ENCODE results near the gene SLC7A5. TPM values are rescaled to one million over a fixed set of nuclear protein-coding genes. Genes with fewer than 3 reads are reported as not detected.
"Not testable (repeated sequence)": the region's sequence is repeated elsewhere in the genome, so short reads cannot be mapped to it uniquely, and the experiment has no call there.

Gene SLC7A5
- total RNA-seq, 2 donors from 2014 or later, result 3.3 to 232 TPM

DNA sequence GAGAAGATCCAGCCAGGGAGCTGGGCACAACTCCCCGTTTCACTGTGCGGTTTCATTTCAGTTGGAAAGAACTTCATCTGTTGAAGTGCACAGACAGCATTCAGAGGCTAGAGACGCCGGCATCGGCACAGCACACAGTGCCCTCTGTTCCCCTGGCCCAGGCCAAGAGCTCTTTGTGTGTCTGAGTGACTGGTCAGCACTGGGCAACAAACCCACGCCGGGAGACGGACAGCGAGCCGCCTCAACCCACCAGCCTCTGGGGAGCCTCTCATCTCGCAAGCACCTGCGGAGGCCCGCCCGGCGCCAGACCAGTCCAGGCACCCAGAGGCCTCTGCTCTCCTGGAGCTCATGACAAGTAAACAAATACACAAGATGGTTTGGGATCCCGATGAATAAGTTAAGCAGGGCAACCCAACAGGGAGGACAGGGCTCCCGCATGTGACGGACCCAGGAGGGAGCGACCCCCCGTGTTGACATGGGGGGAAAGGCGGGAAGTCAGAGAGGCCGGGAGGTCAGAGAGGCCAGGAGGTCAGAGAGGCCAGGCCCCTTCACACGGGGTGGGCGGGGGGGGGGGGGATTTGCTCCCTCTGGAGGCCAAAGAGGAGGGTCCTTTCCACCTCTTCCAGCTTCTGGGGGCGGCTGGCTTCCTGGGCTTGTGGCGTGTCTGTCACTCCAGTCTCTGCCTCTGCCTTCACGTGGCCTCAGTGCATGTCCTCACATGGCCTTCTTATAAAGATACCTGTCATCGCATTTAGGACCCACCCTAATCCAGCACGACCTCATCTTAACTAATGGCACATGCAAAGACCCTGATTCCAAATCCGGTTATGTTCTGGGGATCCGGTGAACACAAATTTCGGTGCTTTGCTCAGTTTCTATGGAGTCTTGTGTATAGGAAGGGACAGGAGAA lies 77.8 kb downstream of the SLC7A5 start:
- H3K36me3 ChIP-seq, result no peaks in the 10 kb centered on the region
- intact Hi-C loops (cut with DNase I), result loop anchor here (5.0 kb wide), 1 partner anchor 61 kb away; no protein-coding TSS in a partner anchor
- no peaks in the 10 kb centered on the region for H3K27me3 ChIP-seq (replicated peaks; ENCODE audit: insufficient read depth)
- TF ChIP-seq POLR2A (IDR thresholded peaks at IDR 0.05) (no peak), POLR2AphosphoS5 (IDR thresholded peaks at IDR 0.05) (no peak)
- H3K4me3 ChIP-seq, result no peak overlapping the region
- 78% methylated on average over 30 of the region's 32 CpGs for WGBS
- DNase-seq (ENCODE audit: low spot score), result no peak
- no peaks in the 10 kb centered on the region for H3K9me3 ChIP-seq
- H3K27ac ChIP-seq, result no peak overlapping the region
- H3K4me1 ChIP-seq (replicated peaks), result no peaks in the 10 kb centered on the region

DNA sequence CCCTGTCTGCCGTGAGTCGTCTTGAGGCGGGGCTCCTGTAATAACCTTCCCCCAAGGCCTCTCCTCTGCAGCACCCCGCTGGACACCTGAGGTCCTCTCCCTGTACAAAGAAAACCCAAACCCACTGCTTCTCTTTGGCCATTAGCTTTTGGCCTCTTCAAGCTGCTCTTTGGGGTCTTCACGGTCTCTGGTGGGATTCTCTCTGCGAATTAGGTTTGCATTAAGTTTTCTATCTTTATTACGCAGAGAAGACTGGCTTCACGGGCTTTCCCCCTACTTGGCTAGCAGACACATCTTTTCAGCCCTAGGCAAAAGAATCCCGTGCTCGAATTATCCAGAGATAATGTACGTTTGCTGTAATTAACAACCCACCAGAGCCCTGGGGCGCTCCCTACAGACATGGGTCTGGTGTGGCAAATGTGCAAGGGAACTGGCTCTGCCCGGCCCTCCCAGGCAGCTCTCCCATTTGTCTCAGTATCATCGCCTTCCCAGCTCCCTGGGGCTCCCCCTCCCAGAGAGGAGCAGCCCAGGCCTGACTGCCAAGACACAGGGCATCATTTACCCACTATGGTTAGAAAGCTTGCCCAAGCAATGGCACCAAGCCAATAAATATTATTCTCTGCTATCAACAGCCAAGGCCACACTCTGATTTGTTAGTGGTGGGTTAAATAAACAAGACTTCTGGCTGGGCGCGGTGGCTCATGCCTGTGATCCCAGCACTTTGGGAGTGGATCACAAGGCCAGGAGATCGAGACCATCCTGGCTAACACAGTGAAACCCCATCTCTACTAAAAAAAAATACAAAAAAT lies 78.8 kb downstream of the SLC7A5 start:
- DNase-seq (ENCODE audit: low spot score), result no peak
- intact Hi-C loops (cut with DNase I), result loop anchor here (5.0 kb wide), 1 partner anchor 62 kb away; no protein-coding TSS in a partner anchor
- H3K9me3 ChIP-seq, result no peaks in the 10 kb centered on the region
- no peaks in the 10 kb centered on the region for H3K36me3 ChIP-seq
- TF ChIP-seq, protein P1, sequence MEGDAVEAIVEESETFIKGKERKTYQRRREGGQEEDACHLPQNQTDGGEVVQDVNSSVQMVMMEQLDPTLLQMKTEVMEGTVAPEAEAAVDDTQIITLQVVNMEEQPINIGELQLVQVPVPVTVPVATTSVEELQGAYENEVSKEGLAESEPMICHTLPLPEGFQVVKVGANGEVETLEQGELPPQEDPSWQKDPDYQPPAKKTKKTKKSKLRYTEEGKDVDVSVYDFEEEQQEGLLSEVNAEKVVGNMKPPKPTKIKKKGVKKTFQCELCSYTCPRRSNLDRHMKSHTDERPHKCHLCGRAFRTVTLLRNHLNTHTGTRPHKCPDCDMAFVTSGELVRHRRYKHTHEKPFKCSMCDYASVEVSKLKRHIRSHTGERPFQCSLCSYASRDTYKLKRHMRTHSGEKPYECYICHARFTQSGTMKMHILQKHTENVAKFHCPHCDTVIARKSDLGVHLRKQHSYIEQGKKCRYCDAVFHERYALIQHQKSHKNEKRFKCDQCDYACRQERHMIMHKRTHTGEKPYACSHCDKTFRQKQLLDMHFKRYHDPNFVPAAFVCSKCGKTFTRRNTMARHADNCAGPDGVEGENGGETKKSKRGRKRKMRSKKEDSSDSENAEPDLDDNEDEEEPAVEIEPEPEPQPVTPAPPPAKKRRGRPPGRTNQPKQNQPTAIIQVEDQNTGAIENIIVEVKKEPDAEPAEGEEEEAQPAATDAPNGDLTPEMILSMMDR (IDR thresholded peaks at IDR 0.05), result no peak
- TF ChIP-seq POLR2AphosphoS5 (IDR thresholded peaks at IDR 0.05), result peak; percentile 49
- no peak for TF ChIP-seq POLR2A (IDR thresholded peaks at IDR 0.05)
- H3K27me3 ChIP-seq (replicated peaks; ENCODE audit: insufficient read depth), result no peaks in the 10 kb centered on the region
- no peak overlapping the region for H3K4me3 ChIP-seq
- no peak overlapping the region for H3K27ac ChIP-seq
- 65% methylated on average over 17 of the region's 17 CpGs for WGBS
- H3K4me1 ChIP-seq (replicated peaks), result no peaks in the 10 kb centered on the region

DNA sequence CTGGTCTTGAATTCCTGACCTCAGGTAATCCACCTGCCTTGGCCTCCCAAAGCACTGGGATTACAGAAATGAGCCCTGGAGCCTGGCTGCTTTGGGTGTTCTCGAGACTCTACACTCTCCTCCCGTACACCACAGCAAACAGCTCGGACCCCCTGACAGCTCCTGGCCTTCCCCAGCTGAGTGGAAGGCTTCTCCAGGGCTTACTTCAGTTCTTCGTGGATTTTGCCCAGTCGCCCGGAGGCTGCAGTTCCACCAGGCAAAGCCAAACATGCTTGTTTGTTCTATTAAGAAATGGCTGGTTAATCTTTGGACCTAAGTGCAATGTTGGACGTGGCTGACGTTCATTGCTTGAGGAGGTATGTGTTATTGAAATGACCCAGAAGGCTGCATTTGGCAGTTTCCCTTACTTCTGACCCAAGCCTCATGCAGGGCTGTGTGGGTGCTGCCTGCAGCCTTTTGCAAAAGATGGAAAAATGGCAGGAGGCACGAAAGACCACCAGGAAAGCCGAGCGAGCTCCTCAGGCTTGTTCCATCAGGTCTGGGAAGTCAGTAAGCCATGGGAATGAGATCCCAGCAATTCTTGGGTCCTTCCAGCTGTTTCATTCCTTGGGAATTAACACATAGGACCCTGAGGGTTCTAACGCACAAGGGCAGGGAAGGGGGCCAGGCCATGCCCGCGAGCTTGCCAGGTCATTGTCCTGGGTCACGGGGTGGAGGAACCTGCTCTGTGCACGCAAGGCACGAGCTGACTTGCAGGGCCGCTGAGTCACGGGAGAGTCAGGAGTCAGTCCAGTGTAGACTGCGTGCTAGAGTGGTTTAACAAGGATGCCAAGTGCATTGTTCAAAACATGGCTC lies 79.6 kb downstream of the SLC7A5 start:
- no peak for DNase-seq (ENCODE audit: low spot score)

DNA sequence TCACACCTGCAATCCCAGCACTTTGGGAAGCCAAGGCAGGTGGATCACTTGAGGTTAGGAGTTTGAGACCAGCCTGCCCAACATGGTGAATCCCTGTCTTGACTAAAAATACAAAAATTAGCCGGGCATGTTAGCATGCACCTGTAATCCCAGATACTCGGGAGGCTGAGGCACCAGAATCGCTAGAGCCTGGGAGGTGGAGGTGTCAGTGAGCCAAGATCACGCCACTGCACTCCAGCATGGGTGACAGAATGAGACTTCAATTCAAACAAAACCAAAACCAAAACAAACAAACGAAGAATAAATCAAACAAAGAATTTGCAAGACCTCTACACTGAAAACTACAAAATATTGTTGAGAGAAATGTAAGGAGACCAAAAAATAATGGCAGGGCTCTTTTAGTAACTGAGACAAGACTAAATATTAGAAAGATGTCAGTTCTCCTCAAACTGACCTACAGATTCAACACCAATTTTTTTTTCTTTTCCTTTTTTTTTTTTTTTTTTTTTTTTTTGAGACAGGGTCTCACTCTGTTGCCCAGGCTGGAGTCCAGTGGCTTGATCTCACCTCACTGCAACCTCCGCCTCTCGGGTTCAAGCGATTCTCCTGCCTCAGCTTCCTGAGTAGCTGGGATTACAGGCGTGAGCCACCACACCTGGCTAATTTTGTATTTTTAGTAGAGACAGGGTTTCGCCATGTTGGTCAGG lies 80.4 kb downstream of the SLC7A5 start:
- H3K27ac ChIP-seq; H3K4me3 ChIP-seq; DNase-seq (ENCODE audit: low spot score); H3K36me3 ChIP-seq; H3K9me3 ChIP-seq; H3K27me3 ChIP-seq (replicated peaks; ENCODE audit: insufficient read depth); H3K4me1 ChIP-seq (replicated peaks); intact Hi-C loops (cut with DNase I): not testable (repeated sequence)
- whole genome bisulfite sequencing, result 80% methylated on average over 10 of the region's 10 CpGs

More for the DNA sequence above, 79.6 kb downstream of the SLC7A5 start:
- no peaks in the 10 kb centered on the region for H3K9me3 ChIP-seq
- WGBS, result 55% methylated on average over 20 of the region's 20 CpGs
- no peak for TF ChIP-seq POLR2AphosphoS5 (IDR thresholded peaks at IDR 0.05)
- TF ChIP-seq POLR2A (IDR thresholded peaks at IDR 0.05), result no peak
- TF ChIP-seq, protein P1 (IDR thresholded peaks at IDR 0.05), result no peak
- no peaks in the 10 kb centered on the region for H3K36me3 ChIP-seq
- no peaks in the 10 kb centered on the region for H3K27me3 ChIP-seq (replicated peaks; ENCODE audit: insufficient read depth)
- H3K4me1 ChIP-seq (replicated peaks), result no peaks in the 10 kb centered on the region
- H3K27ac ChIP-seq, result no peak overlapping the region
- intact Hi-C loops (cut with DNase I), result loop anchor here (5.0 kb wide), 1 partner anchor 63 kb away; no protein-coding TSS in a partner anchor
- H3K4me3 ChIP-seq, result no peak overlapping the region

DNA sequence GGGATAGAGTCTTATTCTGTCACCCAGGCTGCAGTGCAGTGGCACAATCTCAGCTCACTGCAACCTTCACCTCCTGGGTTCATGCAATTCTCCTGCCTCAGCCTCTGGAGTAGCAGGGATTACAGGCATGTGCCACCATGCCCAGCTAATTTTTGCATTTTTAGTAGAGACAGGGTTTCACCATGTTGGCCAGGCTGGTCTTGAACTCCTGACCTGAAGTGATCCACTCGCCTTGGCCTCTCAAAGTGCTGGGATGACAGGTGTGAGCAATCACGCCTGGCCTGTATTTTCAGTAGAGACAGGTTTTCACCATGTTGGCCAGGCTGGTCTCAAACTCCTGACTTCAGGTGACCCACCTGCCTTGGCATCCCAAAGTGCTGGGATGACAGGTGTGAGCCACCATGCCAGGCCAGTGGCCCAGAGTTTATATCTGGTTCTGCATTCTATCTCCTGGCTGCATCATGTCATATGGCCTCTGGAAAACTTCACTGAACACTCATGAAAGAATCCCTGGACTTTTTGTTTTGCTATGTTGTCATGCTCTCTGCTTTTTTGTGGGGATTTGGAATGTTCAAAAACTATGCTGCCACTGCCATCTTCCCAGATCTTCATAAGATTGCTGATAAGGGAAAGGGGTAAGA lies 81.7 kb downstream of the SLC7A5 start:
- DNase-seq (ENCODE audit: low spot score); H3K4me3 ChIP-seq; H3K9me3 ChIP-seq; intact Hi-C loops (cut with DNase I); H3K27ac ChIP-seq; H3K4me1 ChIP-seq (replicated peaks); H3K27me3 ChIP-seq (replicated peaks; ENCODE audit: insufficient read depth); H3K36me3 ChIP-seq: not testable (repeated sequence)
- WGBS, result 97% methylated on average over 2 of the region's 2 CpGs

Measured in prostate gland (tissue), 2 donors.